PC-3 (cell line): Measurements from ENCODE around the gene HAGHL. TPM values are rescaled to one million over a fixed set of nuclear protein-coding genes. Genes with fewer than 3 reads are reported as not detected.
"Not testable (repeated sequence)": the region's sequence is repeated elsewhere in the genome, so short reads cannot be mapped to it uniquely, and the experiment has no call there.

Experiments
- ATAC-seq: fragments of 200-7000 bp; cut with Tn5 transposase; 2 replicates; pipeline ENCODE4 v1.9.1; 2020; ENCODE audit warnings: mild to moderate bottlenecking, moderate library complexity
- BruUV-seq: library from RNA; stranded (reverse); fragments of 400-500 nt; replicated peaks from 2 replicates; lab custom pipeline; 2021; lab: Mats Ljungman, UMichigan
- CTCF ChIA-PET: fragments of 300-600 bp; sonication (Branson Sonifier 250); formaldehyde crosslinking; loops from one replicate; lab custom pipeline; 2022; ENCODE audit warnings: antibody characterized with exemption; lab: Charles Lee
- POLR2A ChIA-PET: fragments of 300-600 bp; sonication (Branson Sonifier 250); formaldehyde crosslinking; loops from one replicate; lab custom pipeline; 2022; ENCODE audit warnings: antibody characterized with exemption; ENCODE audit not compliant: unreplicated experiment; lab: Charles Lee
- DNase-seq: peaks from one replicate; pipeline ENCODE4 v3.0.0-alpha.2; 2015
- H2AFZ ChIP-seq: fragments of 300-600 bp; sonication (generic); 2 replicates; pipeline ENCODE4 v1.6.0; 2016; ENCODE audit warnings: antibody characterized with exemption, low read length
- H3F3A ChIP-seq: fragments of 300-600 bp; sonication (generic); one replicate; pipeline ENCODE4 v1.6.0; 2017; ENCODE audit warnings: antibody characterized with exemption, low read length, control low read depth, mild to moderate bottlenecking; ENCODE audit not compliant: unreplicated experiment
- H3K27ac ChIP-seq: fragments of 300-600 bp; sonication (generic); 2 replicates; pipeline ENCODE4 v1.5.1; 2016; ENCODE audit warnings: mild to moderate bottlenecking, low read length
- H3K27me3 ChIP-seq: fragments of 300-600 bp; sonication (generic); 2 replicates; pipeline ENCODE4 v1.6.1; 2016; ENCODE audit warnings: low read length, mixed read lengths
- H3K36me3 ChIP-seq: fragments of 300-600 bp; sonication (generic); 2 replicates; pipeline ENCODE4 v1.6.1; 2016; ENCODE audit warnings: low read depth, mixed run types, low read length, mixed read lengths
- H3K4me1 ChIP-seq: fragments of 300-600 bp; sonication (generic); 2 replicates; pipeline ENCODE4 v1.5.1; 2016; ENCODE audit warnings: low read length; ENCODE audit not compliant: insufficient read depth
- H3K4me2 ChIP-seq: fragments of 300-600 bp; sonication (generic); 2 replicates; pipeline ENCODE4 v1.6.0; 2016; ENCODE audit warnings: low read length
- H3K4me3 ChIP-seq: fragments of 300-600 bp; sonication (generic); 2 replicates; pipeline ENCODE4 v1.5.1; 2016; ENCODE audit warnings: mild to moderate bottlenecking, low read length, mixed read lengths
- H3K79me2 ChIP-seq: fragments of 300-600 bp; sonication (generic); 2 replicates; pipeline ENCODE4 v1.6.1; 2017; ENCODE audit warnings: low read length, mixed read lengths
- H3K9ac ChIP-seq: fragments of 300-600 bp; sonication (generic); 2 replicates; pipeline ENCODE4 v1.6.0; 2016; ENCODE audit warnings: mild to moderate bottlenecking, low read length
- H3K9me2 ChIP-seq: fragments of 300-600 bp; sonication (generic); replicated peaks from 2 replicates; pipeline ENCODE4 v1.6.1; 2016; ENCODE audit warnings: mixed run types, low read length, mixed read lengths
- H3K9me3 ChIP-seq: fragments of 300-600 bp; sonication (generic); 2 replicates; pipeline ENCODE4 v1.6.1; 2016; ENCODE audit warnings: low read length, mixed read lengths
- H4K20me1 ChIP-seq: fragments of 300-600 bp; sonication (generic); 2 replicates; pipeline ENCODE4 v1.6.1; 2016; ENCODE audit warnings: low read length, mixed read lengths
- CTCF ChIP-seq: fragments of 300-600 bp; sonication (generic); conservative IDR thresholded peaks from 2 replicates; pipeline ENCODE4 v1.5.1; 2017; ENCODE audit warnings: antibody characterized with exemption, low read depth, mild to moderate bottlenecking, low read length
- EZH2 ChIP-seq: fragments of 300-600 bp; sonication (generic); IDR thresholded peaks from one replicate; pipeline ENCODE4 v1.6.1; 2017; ENCODE audit warnings: antibody characterized with exemption, mild to moderate bottlenecking, low read length; ENCODE audit not compliant: unreplicated experiment
- intact Hi-C: fragments of 100-400 bp; cut with micrococcal nuclease; formaldehyde crosslinking; loops from 2 replicates; pipeline ENCODE4 v1.9.0; 2023
- total RNA-seq: library from RNA; depleted of rRNA; stranded (reverse); fragments of >200 nt; gene quantifications from 2 replicates; pipeline ENCODE4 v1.2.3, GENCODE V29; 2014

HAGHL gene
- total RNA-seq, 1 experiment from 2014 or later, result 16.4 TPM

- Histone ChIP-seq H3F3A (no peaks in the 10 kb centered on the region), H3K4me2 (no peak overlapping the region), H3K4me3 (no peak overlapping the region), H4K20me1 (peaks cover 4% of the 10 kb centered on the region; the same call in 1 of the 2 replicates), H3K79me2 (peaks cover 15% of the 10 kb centered on the region), H2AFZ (no peak overlapping the region), H3K4me1 (peaks cover 22% of the 10 kb centered on the region), H3K9ac (no peak overlapping the region), H3K9me2 (no peaks in the 10 kb centered on the region), H3K27ac (no peak overlapping the region), H3K27me3 (peaks cover 19% of the 10 kb centered on the region), H3K9me3 (no peaks in the 10 kb centered on the region), H3K36me3 (no peaks in the 10 kb centered on the region)
- DNase-seq (peak; percentile 70), ATAC-seq (peak; percentile 36)
- TF ChIP-seq EZH2 (no peak), CTCF (peak; percentile 71)
- intact Hi-C loops, result loop anchor here (1.0 to 10.0 kb wide), 2 partner anchors 9 to 73 kb away; partner anchors contain the start of genes CHTF18 and RPUSD1
- no TSS peak for BruUV-seq
- ChIA-PET POLR2A (interaction anchor here (1.2 to 1.3 kb wide), 2 partner anchors 9 to 17 kb away, joined by 5 to 6 read pairs; partner anchors contain the start of gene ANTKMT), CTCF (interaction anchor here (1.0 to 1.3 kb wide), 5 partner anchors 14 to 84 kb away, joined by 3 to 6 read pairs (median 5); partner anchors contain the start of genes CCDC78, CHTF18, CIAO3 and RPUSD1)
Measured at GRCh38 chr16:711548-712320, 15.2 kb upstream of the HAGHL start.

GRCh38 chr16:712740-713250, 14.1 kb upstream of the HAGHL start:
- not testable (repeated sequence) for H3K4me2 ChIP-seq, H3F3A ChIP-seq, H4K20me1 ChIP-seq, H3K9me3 ChIP-seq, BruUV-seq, H2AFZ ChIP-seq, H3K4me3 ChIP-seq, H3K9ac ChIP-seq, H3K9me2 ChIP-seq, H3K36me3 ChIP-seq
- peak; percentile 50 for ATAC-seq
- peak; percentile 96 for DNase-seq
- intact Hi-C loops, result loop anchor here (1.0 to 10.0 kb wide), 2 partner anchors 8 to 72 kb away; partner anchors contain the start of genes CHTF18 and RPUSD1
- H3K27ac ChIP-seq, result peak overlapping the region; percentile 61
- peaks cover 19% of the 10 kb centered on the region for H3K79me2 ChIP-seq
- H3K27me3 ChIP-seq, result peaks cover 12% of the 10 kb centered on the region
- CTCF ChIA-PET, result interaction anchor here (1.0 to 1.3 kb wide), 5 partner anchors 13 to 83 kb away, joined by 3 to 6 read pairs (median 5); partner anchors contain the start of genes CCDC78, CHTF18, CIAO3 and RPUSD1
- H3K4me1 ChIP-seq, result peaks cover 22% of the 10 kb centered on the region
- POLR2A ChIA-PET, result interaction anchor here (1.2 to 1.3 kb wide), 2 partner anchors 8 to 15 kb away, joined by 5 to 6 read pairs; partner anchors contain the start of gene ANTKMT
- peak; percentile 56 for TF ChIP-seq CTCF
